ENCODE results near the gene SHISA3.

DNA sequence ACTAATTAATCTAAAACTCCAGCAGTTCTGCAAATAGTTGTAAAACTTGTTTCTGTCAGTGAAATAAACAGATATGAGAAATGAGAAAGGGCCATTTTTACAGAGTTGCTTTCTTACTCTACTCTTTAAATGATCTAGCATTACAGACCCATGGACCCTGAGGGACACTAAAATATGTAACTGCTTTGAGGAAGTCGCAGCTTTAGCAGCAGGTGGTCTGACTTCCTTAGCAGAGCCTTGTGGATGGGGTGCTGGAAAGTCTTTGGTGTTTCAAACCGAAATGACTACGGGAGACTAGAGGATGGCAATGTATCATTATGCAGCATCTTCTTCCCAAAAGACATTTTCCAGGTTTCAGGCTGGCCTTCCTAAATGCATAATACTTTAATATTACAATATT lies 18.7 kb downstream of the SHISA3 start:
- TF ChIP-seq, protein P1, sequence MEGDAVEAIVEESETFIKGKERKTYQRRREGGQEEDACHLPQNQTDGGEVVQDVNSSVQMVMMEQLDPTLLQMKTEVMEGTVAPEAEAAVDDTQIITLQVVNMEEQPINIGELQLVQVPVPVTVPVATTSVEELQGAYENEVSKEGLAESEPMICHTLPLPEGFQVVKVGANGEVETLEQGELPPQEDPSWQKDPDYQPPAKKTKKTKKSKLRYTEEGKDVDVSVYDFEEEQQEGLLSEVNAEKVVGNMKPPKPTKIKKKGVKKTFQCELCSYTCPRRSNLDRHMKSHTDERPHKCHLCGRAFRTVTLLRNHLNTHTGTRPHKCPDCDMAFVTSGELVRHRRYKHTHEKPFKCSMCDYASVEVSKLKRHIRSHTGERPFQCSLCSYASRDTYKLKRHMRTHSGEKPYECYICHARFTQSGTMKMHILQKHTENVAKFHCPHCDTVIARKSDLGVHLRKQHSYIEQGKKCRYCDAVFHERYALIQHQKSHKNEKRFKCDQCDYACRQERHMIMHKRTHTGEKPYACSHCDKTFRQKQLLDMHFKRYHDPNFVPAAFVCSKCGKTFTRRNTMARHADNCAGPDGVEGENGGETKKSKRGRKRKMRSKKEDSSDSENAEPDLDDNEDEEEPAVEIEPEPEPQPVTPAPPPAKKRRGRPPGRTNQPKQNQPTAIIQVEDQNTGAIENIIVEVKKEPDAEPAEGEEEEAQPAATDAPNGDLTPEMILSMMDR (IDR thresholded peaks at IDR 0.05): no peak
- TF ChIP-seq POLR2AphosphoS5 (IDR thresholded peaks at IDR 0.05) (no peak), POLR2A (IDR thresholded peaks at IDR 0.05) (no peak)

Data from prostate gland (tissue), 2 donors.